H9 (cell line): Measurements from ENCODE around the gene PRICKLE1. TPM values are rescaled to one million over a fixed set of nuclear protein-coding genes. Genes with fewer than 3 reads are reported as not detected.

Source experiments
- DNase-seq: peaks from one replicate; pipeline ENCODE4 v3.0.0-alpha.2; 2017
- H2AFZ ChIP-seq: one replicate; pipeline ENCODE4 v1.6.1; 2013; ENCODE audit warnings: mild to moderate bottlenecking, low read length, control low read depth, moderate library complexity
- H2AK5ac ChIP-seq: 2 replicates; pipeline ENCODE4 v1.6.1; 2013; ENCODE audit warnings: low read length, control low read depth, mixed read lengths; ENCODE audit not compliant: insufficient read length
- H2BK120ac ChIP-seq: one replicate; pipeline ENCODE4 v1.6.1; 2013; ENCODE audit warnings: low read depth, mild to moderate bottlenecking, low read length, control low read depth, inconsistent platforms; ENCODE audit not compliant: poor library complexity, severe bottlenecking
- H2BK12ac ChIP-seq: 2 replicates; pipeline ENCODE4 v1.6.1; 2013; ENCODE audit warnings: low read length, control low read depth, mixed read lengths, low read depth; ENCODE audit not compliant: insufficient read length
- H2BK15ac ChIP-seq: 2 replicates; pipeline ENCODE4 v1.6.1; 2013; ENCODE audit warnings: low read depth, low read length, control low read depth
- H2BK20ac ChIP-seq: one replicate; pipeline ENCODE4 v1.6.1; 2013; ENCODE audit warnings: low read depth, mild to moderate bottlenecking, low read length, control low read depth, inconsistent platforms; ENCODE audit not compliant: poor library complexity, severe bottlenecking
- H2BK5ac ChIP-seq: 2 replicates; pipeline ENCODE4 v1.6.1; 2013; ENCODE audit warnings: low read length, control low read depth, mixed read lengths; ENCODE audit not compliant: insufficient read length
- H3K14ac ChIP-seq: 2 replicates; pipeline ENCODE4 v1.6.1; 2013; ENCODE audit warnings: low read length, control low read depth; ENCODE audit not compliant: insufficient read depth
- H3K18ac ChIP-seq: 2 replicates; pipeline ENCODE4 v1.6.1; 2013; ENCODE audit warnings: low read depth, mild to moderate bottlenecking, mixed read lengths, low read length, control low read depth; ENCODE audit not compliant: insufficient read length
- H3K23ac ChIP-seq: 2 replicates; pipeline ENCODE4 v1.6.1; 2013; ENCODE audit warnings: low read length, control low read depth, mixed read lengths, low read depth; ENCODE audit not compliant: insufficient read length
- H3K23me2 ChIP-seq: 2 replicates; pipeline ENCODE4 v1.6.1; 2013; ENCODE audit warnings: low read depth, mild to moderate bottlenecking, mixed read lengths, low read length, control low read depth; ENCODE audit not compliant: insufficient read length, poor library complexity, severe bottlenecking
- H3K27ac ChIP-seq: 2 replicates; pipeline ENCODE4 v1.5.1; 2013; ENCODE audit warnings: low read length, control low read depth, mixed read lengths, low read depth; ENCODE audit not compliant: insufficient read length
- H3K27me3 ChIP-seq: 2 replicates; pipeline ENCODE4 v1.6.1; 2013; ENCODE audit warnings: low read length, control low read depth, inconsistent platforms; ENCODE audit not compliant: insufficient read depth
- H3K4ac ChIP-seq: 2 replicates; pipeline ENCODE4 v1.6.1; 2013; ENCODE audit warnings: low read depth, mild to moderate bottlenecking, control low read depth, inconsistent platforms, low read length, moderate library complexity
- H3K4me1 ChIP-seq: 2 replicates; pipeline ENCODE4 v1.6.1; 2013; ENCODE audit warnings: low read length, control low read depth, inconsistent platforms; ENCODE audit not compliant: insufficient read depth
- H3K4me2 ChIP-seq: 2 replicates; pipeline ENCODE4 v1.6.1; 2013; ENCODE audit warnings: low read length, control low read depth, mixed read lengths; ENCODE audit not compliant: insufficient read length, insufficient read depth
- H3K56ac ChIP-seq: 2 replicates; pipeline ENCODE4 v1.6.1; 2013; ENCODE audit warnings: low read depth, mild to moderate bottlenecking, mixed read lengths, low read length, control low read depth; ENCODE audit not compliant: insufficient read length
- H3K79me1 ChIP-seq: 2 replicates; pipeline ENCODE4 v1.6.1; 2013; ENCODE audit warnings: low read depth, mild to moderate bottlenecking, moderate library complexity, low read length, control low read depth, inconsistent platforms; ENCODE audit not compliant: insufficient read depth, poor library complexity, severe bottlenecking
- H3K79me2 ChIP-seq: 2 replicates; pipeline ENCODE4 v1.6.1; 2013; ENCODE audit warnings: low read length, control low read depth, inconsistent platforms; ENCODE audit not compliant: insufficient read depth
- H3K9ac ChIP-seq: 2 replicates; pipeline ENCODE4 v1.6.1; 2013; ENCODE audit warnings: low read length, control low read depth, mixed read lengths; ENCODE audit not compliant: insufficient read length; ENCODE audit errors: extremely low read depth
- H3K9me3 ChIP-seq: one replicate; pipeline ENCODE4 v1.6.1; 2013; ENCODE audit warnings: low read depth, low read length, inconsistent platforms; ENCODE audit not compliant: control insufficient read depth
- H3T11ph ChIP-seq: one replicate; pipeline ENCODE4 v1.6.1; 2013; ENCODE audit warnings: mild to moderate bottlenecking, low read length, control low read depth, inconsistent platforms
- H4K20me1 ChIP-seq: one replicate; pipeline ENCODE4 v1.6.1; 2013; ENCODE audit not compliant: control insufficient read depth, insufficient read length, insufficient read depth
- H4K5ac ChIP-seq: 2 replicates; pipeline ENCODE4 v1.6.1; 2013; ENCODE audit warnings: low read depth, mild to moderate bottlenecking, mixed read lengths, low read length, control low read depth; ENCODE audit not compliant: insufficient read length
- H4K8ac ChIP-seq: replicated peaks from 2 replicates; pipeline ENCODE4 v1.6.1; 2013; ENCODE audit warnings: low read length, control low read depth, mixed read lengths, low read depth; ENCODE audit not compliant: insufficient read length
- H4K91ac ChIP-seq: 2 replicates; pipeline ENCODE4 v1.6.1; 2013; ENCODE audit warnings: low read depth, mild to moderate bottlenecking, moderate library complexity, mixed read lengths, low read length, control low read depth; ENCODE audit not compliant: insufficient read length
- H3K27ac Mint-ChIP-seq, 3 experiments: 2 replicates in 2 of 3; 3 replicates in 1 of 3; pipeline ENCODE4 v1.8.0; 2020 to 2021; ENCODE audit warnings: mixed read lengths in 3 of 3, mild to moderate bottlenecking in 1 of 3, moderate library complexity in 1 of 3
- H3K27me3 Mint-ChIP-seq: 2 replicates; pipeline ENCODE4 v1.8.0; 2021; ENCODE audit warnings: low read depth, mild to moderate bottlenecking, moderate library complexity, mixed read lengths
- H3K36me3 Mint-ChIP-seq, 3 experiments: 2 replicates in 2 of 3; 3 replicates in 1 of 3; pipeline ENCODE4 v1.8.0; 2020 to 2021; ENCODE audit warnings: low read depth in 3 of 3, mixed read lengths in 3 of 3; ENCODE audit not compliant: insufficient read depth in 1 of 3
- H3K4me1 Mint-ChIP-seq, 2 experiments: 2 replicates each; pipeline ENCODE4 v1.8.0; 2020; ENCODE audit warnings: mixed read lengths in 2 of 2
- H3K4me3 Mint-ChIP-seq, 2 experiments: 2 replicates in 1 of 2; 3 replicates in 1 of 2; pipeline ENCODE4 v1.8.0; 2020 to 2021; ENCODE audit warnings: mild to moderate bottlenecking in 2 of 2, mixed read lengths in 2 of 2, moderate library complexity in 1 of 2
- H3K9me3 Mint-ChIP-seq, 2 experiments: 2 replicates in 1 of 2; 3 replicates in 1 of 2; pipeline ENCODE4 v1.8.0; 2020; ENCODE audit warnings: mild to moderate bottlenecking in 2 of 2, mixed read lengths in 2 of 2, moderate library complexity in 1 of 2
- total RNA-seq: library from RNA; stranded (reverse); gene quantifications from 2 replicates; pipeline ENCODE4 v1.2.1, GENCODE V29; 2021
- TF ChIP-seq, protein P1 (sequence below): fragments of 200-600 bp; sonication (generic); conservative IDR thresholded peaks from 3 replicates; pipeline ENCODE4 v1.8.0; 2021; ENCODE audit warnings: antibody characterized with exemption, mild to moderate bottlenecking

PRICKLE1 gene
- total RNA-seq, 1 experiment from 2014 or later = 20.5 TPM

DNA sequence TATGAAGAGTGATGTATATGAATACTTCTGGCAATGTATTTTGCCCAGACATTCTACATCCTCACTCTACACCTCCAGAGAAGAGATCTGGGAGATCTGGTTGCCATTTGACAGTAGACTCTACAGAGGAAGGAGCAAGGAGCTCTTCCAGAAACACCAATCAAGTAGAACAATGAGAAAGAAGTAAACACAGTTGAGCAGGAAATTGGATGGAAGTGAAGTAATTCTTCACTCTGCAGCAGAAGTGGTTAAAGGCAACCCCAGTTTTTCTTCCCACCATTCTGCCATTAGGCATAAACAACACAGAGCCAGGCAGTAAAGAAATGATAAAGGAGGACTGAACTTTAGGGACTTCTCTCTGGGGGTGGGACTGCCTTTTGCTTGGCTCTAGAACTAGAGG, 48.5 kb upstream of the PRICKLE1 start:
- Histone ChIP-seq H2BK120ac (no peak overlapping the region), H4K8ac (no peak overlapping the region), H3K14ac (no peak overlapping the region), H4K20me1 (no peaks in the 10 kb centered on the region), H3K4ac (no peak overlapping the region), H2BK15ac (no peak overlapping the region), H2AK5ac (no peak overlapping the region), H3K79me1 (no peaks in the 10 kb centered on the region), H2BK5ac (no peak overlapping the region), H4K5ac (no peak overlapping the region), H3K27ac (no peak overlapping the region), H3K56ac (no peak overlapping the region), H2BK12ac (no peak overlapping the region), H3K9ac (no peak overlapping the region), H4K91ac (no peak overlapping the region), H3T11ph (no peak overlapping the region), H2BK20ac (no peak overlapping the region), H3K4me1 (no peaks in the 10 kb centered on the region), H3K4me2 (no peak overlapping the region), H2AFZ (no peak overlapping the region), H3K23me2 (no peaks in the 10 kb centered on the region), H3K9me3 (no peaks in the 10 kb centered on the region), H3K79me2 (no peaks in the 10 kb centered on the region), H3K23ac (no peak overlapping the region), H3K18ac (no peak overlapping the region), H3K27me3 (no peaks in the 10 kb centered on the region; the same call in 1 of the 2 replicates)
- no peak for DNase-seq
- Mint-ChIP-seq H3K9me3 (no peaks in the 10 kb centered on the region), H3K27me3 (no peaks in the 10 kb centered on the region), H3K4me3 (no peak overlapping the region), H3K4me1 (peaks cover 4 to 16% of the 10 kb centered on the region in 2 experiments; a peak in 3 of 4 replicates), H3K27ac (no peak overlapping the region; a peak in 1 of 7 replicates), H3K36me3 (peaks cover 0 to 7% (median 0%) of the 10 kb centered on the region in 3 experiments; a peak in 1 of 7 replicates)
- TF ChIP-seq, protein P1, sequence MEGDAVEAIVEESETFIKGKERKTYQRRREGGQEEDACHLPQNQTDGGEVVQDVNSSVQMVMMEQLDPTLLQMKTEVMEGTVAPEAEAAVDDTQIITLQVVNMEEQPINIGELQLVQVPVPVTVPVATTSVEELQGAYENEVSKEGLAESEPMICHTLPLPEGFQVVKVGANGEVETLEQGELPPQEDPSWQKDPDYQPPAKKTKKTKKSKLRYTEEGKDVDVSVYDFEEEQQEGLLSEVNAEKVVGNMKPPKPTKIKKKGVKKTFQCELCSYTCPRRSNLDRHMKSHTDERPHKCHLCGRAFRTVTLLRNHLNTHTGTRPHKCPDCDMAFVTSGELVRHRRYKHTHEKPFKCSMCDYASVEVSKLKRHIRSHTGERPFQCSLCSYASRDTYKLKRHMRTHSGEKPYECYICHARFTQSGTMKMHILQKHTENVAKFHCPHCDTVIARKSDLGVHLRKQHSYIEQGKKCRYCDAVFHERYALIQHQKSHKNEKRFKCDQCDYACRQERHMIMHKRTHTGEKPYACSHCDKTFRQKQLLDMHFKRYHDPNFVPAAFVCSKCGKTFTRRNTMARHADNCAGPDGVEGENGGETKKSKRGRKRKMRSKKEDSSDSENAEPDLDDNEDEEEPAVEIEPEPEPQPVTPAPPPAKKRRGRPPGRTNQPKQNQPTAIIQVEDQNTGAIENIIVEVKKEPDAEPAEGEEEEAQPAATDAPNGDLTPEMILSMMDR = no peak
